Measurements from ENCODE around the gene SLC9B2. TPM values are rescaled to one million over a fixed set of nuclear protein-coding genes. Genes with fewer than 3 reads are reported as not detected.

Gene SLC9B2
- total RNA-seq, 2 donors from 2014 or later = 3.9 to 8.7 TPM

- Histone ChIP-seq H3K4me1 (replicated peaks) (no peaks in the 10 kb centered on the region), H3K36me3 (peaks cover 0 to 17% of the 10 kb centered on the region in 2 donors), H3K4me3 (no peak overlapping the region), H3K27me3 (replicated peaks; ENCODE audit: insufficient read depth) (no peaks in the 10 kb centered on the region), H3K9me3 (no peaks in the 10 kb centered on the region), H3K27ac (no peak overlapping the region)
- WGBS = 92% methylated on average over 2 of the region's 2 CpGs
- intact Hi-C loops (cut with DNase I) = no loop called here
- no peak for TF ChIP-seq CTCF (IDR thresholded peaks at IDR 0.05)
- TF ChIP-seq POLR2A (IDR thresholded peaks at IDR 0.05) = no peak
- TF ChIP-seq POLR2AphosphoS5 (IDR thresholded peaks at IDR 0.05) = no peak
- DNase-seq (ENCODE audit: low spot score) = no peak
These were observed 9.1 kb upstream of the SLC9B2 start for GRCh38 chr4:103085555-103086196.

- no peaks in the 10 kb centered on the region for H3K9me3 ChIP-seq
- H3K36me3 ChIP-seq = no peaks in the 10 kb centered on the region
- no peak for DNase-seq (ENCODE audit: low spot score)
- no peaks in the 10 kb centered on the region for H3K4me1 ChIP-seq (replicated peaks)
- no peaks in the 10 kb centered on the region for H3K27me3 ChIP-seq (replicated peaks; ENCODE audit: insufficient read depth)
- no peak for TF ChIP-seq POLR2AphosphoS5 (IDR thresholded peaks at IDR 0.05)
- TF ChIP-seq CTCF (IDR thresholded peaks at IDR 0.05) = no peak
- no peak for TF ChIP-seq POLR2A (IDR thresholded peaks at IDR 0.05)
- no peak overlapping the region for H3K27ac ChIP-seq
- H3K4me3 ChIP-seq = no peak overlapping the region
- intact Hi-C loops (cut with DNase I) = loop anchor here (10.0 kb wide), 1 partner anchor 215 kb away; the partner anchor contains the start of gene CISD2
- WGBS = 100% methylated on average over 1 of the region's 1 CpG
These were observed 3.1 kb upstream of the SLC9B2 start for GRCh38 chr4:103079621-103080020.

- no peaks in the 10 kb centered on the region for H3K27me3 ChIP-seq (replicated peaks; ENCODE audit: insufficient read depth)
- intact Hi-C loops (cut with DNase I) = loop anchor here (10.0 kb wide), 1 partner anchor 211 kb away; the partner anchor contains the start of gene CISD2
- WGBS = under 1% methylated on average over 49 of the region's 82 CpGs
- no peaks in the 10 kb centered on the region for H3K4me1 ChIP-seq (replicated peaks)
- peak; percentile 30 for DNase-seq (ENCODE audit: low spot score)
- TF ChIP-seq CTCF (IDR thresholded peaks at IDR 0.05) (no peak), POLR2AphosphoS5 (IDR thresholded peaks at IDR 0.05) (no peak), POLR2A (IDR thresholded peaks at IDR 0.05) (no peak)
- H3K4me3 ChIP-seq = peak overlapping the region; percentile 52 to 54
- H3K27ac ChIP-seq = peak overlapping the region; percentile 71 to 78
- no peaks in the 10 kb centered on the region for H3K9me3 ChIP-seq
- H3K36me3 ChIP-seq = no peaks in the 10 kb centered on the region
These were observed 441 bp downstream of the SLC9B2 start for GRCh38 chr4:103075894-103076746.

- no peaks in the 10 kb centered on the region for H3K4me1 ChIP-seq (replicated peaks)
- no peaks in the 10 kb centered on the region for H3K36me3 ChIP-seq
- no peak overlapping the region for H3K27ac ChIP-seq
- H3K27me3 ChIP-seq (replicated peaks; ENCODE audit: insufficient read depth) = no peaks in the 10 kb centered on the region
- no peak for DNase-seq (ENCODE audit: low spot score)
- no peaks in the 10 kb centered on the region for H3K9me3 ChIP-seq
- 19% methylated on average over 4 of the region's 4 CpGs for WGBS
- peak overlapping the region; percentile 52 to 54 for H3K4me3 ChIP-seq
- intact Hi-C loops (cut with DNase I) = loop anchor here (10.0 kb wide), 1 partner anchor 211 kb away; the partner anchor contains the start of gene CISD2
- TF ChIP-seq CTCF (IDR thresholded peaks at IDR 0.05) (no peak), POLR2AphosphoS5 (IDR thresholded peaks at IDR 0.05) (no peak), POLR2A (IDR thresholded peaks at IDR 0.05) (no peak)
These were observed 1.1 kb downstream of the SLC9B2 start for GRCh38 chr4:103075435-103075893.
